ENCODE results near the gene ZHX3. TPM values are rescaled to one million over a fixed set of nuclear protein-coding genes. Genes with fewer than 3 reads are reported as not detected.

Gene ZHX3
- total and polyA plus RNA-seq, 3 experiments from 2014 or later, result 12.1 to 15.3 (median 12.7) TPM

GRCh38 chr20:41260734-41261220, 56.8 kb downstream of the ZHX3 start:
- H3K36me3 Mint-ChIP-seq, result no peaks in the 10 kb centered on the region
- H3K27me3 Mint-ChIP-seq, result no peaks in the 10 kb centered on the region
- no peak overlapping the region for H3K27ac Mint-ChIP-seq
- H3K4me1 Mint-ChIP-seq, result no peaks in the 10 kb centered on the region
- POLR2A ChIA-PET, result no interaction called here
- CTCF ChIA-PET, result no interaction called here
- Histone ChIP-seq H3K27me3 (ENCODE audit: insufficient read depth, low read length, poor library complexity, severe bottlenecking) (no peaks in the 10 kb centered on the region), H3K4me1 (ENCODE audit: insufficient read depth, low read length) (no peaks in the 10 kb centered on the region), H3K9me3 (ENCODE audit: low read length) (no peaks in the 10 kb centered on the region), H3K4me3 (ENCODE audit: low read length) (no peak overlapping the region), H3K36me3 (ENCODE audit: insufficient read depth, low read length) (no peaks in the 10 kb centered on the region), H3K27ac (ENCODE audit: low read depth, low read length) (no peak overlapping the region)
- no peaks in the 10 kb centered on the region for H3K9me3 Mint-ChIP-seq
- H3K4me3 Mint-ChIP-seq, result no peak overlapping the region
- no peak for DNase-seq

DNA sequence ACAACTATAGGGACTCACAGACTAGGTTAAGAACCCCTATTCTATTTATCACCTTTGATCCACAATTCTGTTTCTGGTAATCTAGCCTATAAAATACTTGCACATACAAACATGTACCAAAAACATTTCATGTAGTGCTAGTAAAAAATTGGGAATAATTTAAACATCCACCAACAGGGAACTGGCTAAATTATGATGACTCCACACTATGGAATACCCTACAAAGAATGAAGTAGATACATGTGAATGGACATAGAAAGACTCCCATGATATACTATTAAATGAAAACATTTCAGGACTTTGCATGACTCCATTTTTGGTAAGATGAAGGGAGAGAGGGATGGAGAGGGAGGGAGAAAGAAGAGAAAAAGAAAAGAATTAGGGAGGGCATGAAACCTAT, 58.2 kb downstream of the ZHX3 start:
- Histone ChIP-seq H3K27ac (ENCODE audit: low read depth, low read length) (no peak overlapping the region), H3K4me3 (ENCODE audit: low read length) (no peak overlapping the region), H3K4me1 (ENCODE audit: insufficient read depth, low read length) (no peaks in the 10 kb centered on the region), H3K36me3 (ENCODE audit: insufficient read depth, low read length) (no peaks in the 10 kb centered on the region), H3K27me3 (ENCODE audit: insufficient read depth, low read length, poor library complexity, severe bottlenecking) (no peaks in the 10 kb centered on the region), H3K9me3 (ENCODE audit: low read length) (no peaks in the 10 kb centered on the region)
- Mint-ChIP-seq H3K27ac (no peak overlapping the region), H3K4me3 (no peak overlapping the region), H3K27me3 (no peaks in the 10 kb centered on the region), H3K4me1 (no peaks in the 10 kb centered on the region), H3K36me3 (no peaks in the 10 kb centered on the region), H3K9me3 (no peaks in the 10 kb centered on the region)
- POLR2A ChIA-PET, result no interaction called here
- no peak for DNase-seq
- CTCF ChIA-PET, result no interaction called here

GRCh38 chr20:41258474-41258873, 59.1 kb downstream of the ZHX3 start:
- no peak for DNase-seq
- Histone ChIP-seq H3K27me3 (ENCODE audit: insufficient read depth, low read length, poor library complexity, severe bottlenecking) (no peaks in the 10 kb centered on the region), H3K4me1 (ENCODE audit: insufficient read depth, low read length) (no peaks in the 10 kb centered on the region), H3K27ac (ENCODE audit: low read depth, low read length) (no peak overlapping the region), H3K4me3 (ENCODE audit: low read length) (no peak overlapping the region), H3K36me3 (ENCODE audit: insufficient read depth, low read length) (no peaks in the 10 kb centered on the region), H3K9me3 (ENCODE audit: low read length) (no peaks in the 10 kb centered on the region)
- H3K36me3 Mint-ChIP-seq, result no peaks in the 10 kb centered on the region
- H3K27ac Mint-ChIP-seq, result no peak overlapping the region
- ChIA-PET POLR2A (no interaction called here), CTCF (interaction anchor here (1.4 kb wide), 1 partner anchor 16 kb away, joined by 3 read pairs; no protein-coding TSS in a partner anchor)
- no peak overlapping the region for H3K4me3 Mint-ChIP-seq
- H3K9me3 Mint-ChIP-seq, result no peaks in the 10 kb centered on the region
- no peaks in the 10 kb centered on the region for H3K27me3 Mint-ChIP-seq
- H3K4me1 Mint-ChIP-seq, result no peaks in the 10 kb centered on the region

DNA sequence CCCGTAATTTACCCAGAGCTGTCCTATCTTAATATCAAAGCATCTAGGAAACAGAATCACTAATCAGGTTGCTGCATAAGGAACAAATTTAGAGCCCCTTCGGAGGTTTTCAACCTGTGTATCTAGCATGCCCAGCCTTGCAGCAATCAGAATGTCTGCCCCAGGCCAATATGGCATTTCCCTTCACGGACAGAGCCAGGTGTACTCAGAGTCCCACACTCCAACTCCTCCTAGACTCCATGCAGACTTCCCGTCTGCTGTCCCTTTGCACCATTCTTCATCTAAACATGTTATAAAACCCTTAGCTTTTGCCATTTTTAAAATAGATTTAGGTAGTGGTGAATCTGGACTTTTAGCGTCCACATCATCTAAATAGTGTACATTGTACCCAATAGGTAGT, 61.0 kb downstream of the ZHX3 start:
- Mint-ChIP-seq H3K4me3 (no peak overlapping the region), H3K36me3 (no peaks in the 10 kb centered on the region), H3K27ac (no peak overlapping the region), H3K9me3 (no peaks in the 10 kb centered on the region), H3K27me3 (no peaks in the 10 kb centered on the region), H3K4me1 (no peaks in the 10 kb centered on the region)
- Histone ChIP-seq H3K36me3 (ENCODE audit: insufficient read depth, low read length) (no peaks in the 10 kb centered on the region), H3K4me3 (ENCODE audit: low read length) (no peak overlapping the region), H3K4me1 (ENCODE audit: insufficient read depth, low read length) (no peaks in the 10 kb centered on the region), H3K27me3 (ENCODE audit: insufficient read depth, low read length, poor library complexity, severe bottlenecking) (no peaks in the 10 kb centered on the region), H3K9me3 (ENCODE audit: low read length) (no peaks in the 10 kb centered on the region), H3K27ac (ENCODE audit: low read depth, low read length) (no peak overlapping the region)
- ChIA-PET CTCF (no interaction called here), POLR2A (no interaction called here)
- DNase-seq, result no peak

DNA sequence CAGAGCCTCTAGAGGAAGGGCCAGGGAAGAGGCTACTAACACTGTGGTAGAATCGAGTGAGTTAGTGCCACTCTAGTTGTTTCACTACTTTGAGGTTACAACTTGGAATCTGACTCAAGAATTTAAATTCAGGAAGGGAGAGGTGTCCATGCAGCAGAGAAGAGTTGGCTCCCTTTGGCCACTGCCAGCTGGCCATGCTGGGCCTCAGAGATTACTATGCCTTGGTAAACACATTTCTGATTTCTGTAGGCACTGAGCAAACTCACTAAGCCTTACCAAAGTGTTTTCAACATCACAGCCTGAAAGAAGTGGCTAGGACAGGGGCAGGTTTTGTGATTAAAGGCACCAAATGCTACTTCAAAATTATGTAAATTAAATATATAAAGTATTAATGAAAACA, 61.9 kb downstream of the ZHX3 start:
- H3K27ac ChIP-seq (ENCODE audit: low read depth, low read length), result no peak overlapping the region
- no peak overlapping the region for H3K4me3 ChIP-seq (ENCODE audit: low read length)
- H3K27me3 ChIP-seq (ENCODE audit: insufficient read depth, low read length, poor library complexity, severe bottlenecking), result no peaks in the 10 kb centered on the region
- H3K9me3 ChIP-seq (ENCODE audit: low read length), result no peaks in the 10 kb centered on the region
- no peak overlapping the region for H3K27ac Mint-ChIP-seq
- H3K27me3 Mint-ChIP-seq, result no peaks in the 10 kb centered on the region
- H3K4me1 Mint-ChIP-seq, result no peaks in the 10 kb centered on the region
- H3K9me3 Mint-ChIP-seq, result no peaks in the 10 kb centered on the region
- H3K36me3 ChIP-seq (ENCODE audit: insufficient read depth, low read length), result no peaks in the 10 kb centered on the region
- ChIA-PET CTCF (no interaction called here), POLR2A (no interaction called here)
- H3K4me3 Mint-ChIP-seq, result no peak overlapping the region
- no peaks in the 10 kb centered on the region for H3K4me1 ChIP-seq (ENCODE audit: insufficient read depth, low read length)
- DNase-seq, result no peak
- no peaks in the 10 kb centered on the region for H3K36me3 Mint-ChIP-seq

DNA sequence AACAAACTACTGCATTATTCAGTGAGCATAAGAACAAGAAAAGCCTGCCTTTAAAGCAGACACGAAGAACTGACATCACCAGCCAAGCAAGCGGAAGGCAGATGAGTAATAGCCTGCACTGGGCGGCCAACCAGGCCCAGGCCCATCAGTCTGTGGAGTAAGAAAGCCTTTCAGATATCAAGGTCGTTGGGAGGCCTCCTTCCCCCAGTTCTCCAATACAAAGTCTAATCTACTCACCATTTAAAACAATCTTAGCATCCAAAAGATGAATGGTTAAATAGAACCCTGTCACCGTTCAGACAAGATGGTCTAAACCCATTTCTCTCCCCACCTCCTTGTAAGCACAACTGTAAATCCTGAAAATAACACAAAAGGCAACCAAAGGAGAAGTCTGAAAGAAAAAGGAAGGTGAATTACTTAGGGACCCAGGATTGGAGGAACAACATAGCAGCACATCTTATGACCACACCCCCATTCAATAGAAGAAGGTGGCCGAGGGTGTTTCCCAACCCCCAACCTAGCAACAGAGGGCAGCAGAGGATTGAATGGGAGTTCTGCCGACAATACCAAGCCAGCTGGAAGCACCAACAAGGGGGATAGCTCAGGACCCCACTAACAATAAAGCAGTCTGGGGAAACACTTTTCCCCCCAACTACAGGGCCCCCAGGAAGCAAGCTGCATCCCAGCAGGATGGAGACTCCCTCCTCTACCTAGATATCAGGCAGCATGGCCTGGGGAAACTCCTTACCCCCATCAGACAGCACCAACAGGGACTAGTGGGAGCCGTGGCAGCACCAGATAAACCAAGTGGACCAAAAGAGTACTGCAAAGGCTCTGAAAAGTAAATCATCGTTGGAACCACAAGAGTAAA, 67.9 kb downstream of the ZHX3 start:
- CTCF ChIA-PET, result no interaction called here

GRCh38 chr20:41248368-41249024, 69.0 kb downstream of the ZHX3 start:
- H3K4me3 ChIP-seq (ENCODE audit: low read length), result no peak overlapping the region
- no peaks in the 10 kb centered on the region for H3K36me3 Mint-ChIP-seq
- ChIA-PET CTCF (no interaction called here), POLR2A (no interaction called here)
- H3K27me3 ChIP-seq (ENCODE audit: insufficient read depth, low read length, poor library complexity, severe bottlenecking), result no peaks in the 10 kb centered on the region
- no peaks in the 10 kb centered on the region for H3K4me1 Mint-ChIP-seq
- no peaks in the 10 kb centered on the region for H3K9me3 Mint-ChIP-seq
- no peaks in the 10 kb centered on the region for H3K27me3 Mint-ChIP-seq
- no peak for DNase-seq
- no peaks in the 10 kb centered on the region for H3K9me3 ChIP-seq (ENCODE audit: low read length)
- H3K36me3 ChIP-seq (ENCODE audit: insufficient read depth, low read length), result no peaks in the 10 kb centered on the region
- no peak overlapping the region for H3K27ac ChIP-seq (ENCODE audit: low read depth, low read length)
- H3K27ac Mint-ChIP-seq, result no peak overlapping the region
- no peak overlapping the region for H3K4me3 Mint-ChIP-seq
- H3K4me1 ChIP-seq (ENCODE audit: insufficient read depth, low read length), result no peaks in the 10 kb centered on the region

More for the DNA sequence above, 67.9 kb downstream of the ZHX3 start:
- Histone ChIP-seq H3K27me3 (ENCODE audit: insufficient read depth, low read length, poor library complexity, severe bottlenecking) (no peaks in the 10 kb centered on the region), H3K36me3 (ENCODE audit: insufficient read depth, low read length) (no peaks in the 10 kb centered on the region), H3K4me3 (ENCODE audit: low read length) (no peak overlapping the region), H3K27ac (ENCODE audit: low read depth, low read length) (no peak overlapping the region), H3K9me3 (ENCODE audit: low read length) (no peaks in the 10 kb centered on the region), H3K4me1 (ENCODE audit: insufficient read depth, low read length) (no peaks in the 10 kb centered on the region)
- Mint-ChIP-seq H3K4me1 (no peaks in the 10 kb centered on the region), H3K36me3 (no peaks in the 10 kb centered on the region), H3K27ac (no peak overlapping the region), H3K4me3 (no peak overlapping the region), H3K27me3 (no peaks in the 10 kb centered on the region), H3K9me3 (no peaks in the 10 kb centered on the region)
- no peak for DNase-seq
- POLR2A ChIA-PET, result no interaction called here

DNA sequence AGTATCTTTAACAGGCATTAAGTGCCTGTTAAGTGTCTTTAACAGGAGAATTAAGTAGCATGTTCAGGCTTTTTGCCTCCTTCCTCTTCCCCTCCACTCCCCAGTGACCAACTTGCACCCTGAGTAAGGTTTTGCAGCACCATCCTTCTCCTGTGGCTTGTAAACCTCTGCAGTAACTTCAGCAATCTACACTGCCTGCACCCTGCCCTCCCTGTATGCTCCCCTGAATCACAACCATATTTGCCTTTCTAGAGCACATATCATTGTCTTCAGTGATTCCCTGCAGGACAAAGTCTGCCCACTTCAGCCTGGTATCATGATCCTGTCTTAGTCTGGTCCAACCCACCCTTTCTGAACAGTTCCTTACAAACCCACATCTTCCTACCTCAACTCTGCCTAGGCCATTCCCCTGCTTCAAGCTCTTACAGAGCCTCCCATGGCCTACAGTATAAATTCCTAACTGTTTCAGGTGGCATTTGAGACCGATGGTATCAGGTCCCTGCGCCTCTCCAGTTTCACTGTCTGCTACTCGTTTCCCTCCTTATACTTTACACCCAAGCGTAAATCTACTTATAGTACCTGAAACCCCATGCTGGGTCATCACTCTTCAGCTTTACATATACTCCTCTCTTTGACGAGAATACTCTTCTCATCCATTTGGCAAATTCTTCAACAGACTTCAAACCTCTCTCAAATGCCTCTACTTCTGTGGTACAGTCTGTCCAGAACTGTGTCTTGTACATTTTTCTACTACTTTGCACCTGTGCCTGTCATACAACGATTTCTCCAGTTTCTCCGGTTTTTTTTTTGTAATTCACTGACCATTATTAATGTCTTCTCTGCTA, 69.8 kb downstream of the ZHX3 start:
- Histone ChIP-seq H3K27ac (ENCODE audit: low read depth, low read length) (no peak overlapping the region), H3K4me3 (ENCODE audit: low read length) (no peak overlapping the region), H3K36me3 (ENCODE audit: insufficient read depth, low read length) (no peaks in the 10 kb centered on the region), H3K27me3 (ENCODE audit: insufficient read depth, low read length, poor library complexity, severe bottlenecking) (no peaks in the 10 kb centered on the region), H3K4me1 (ENCODE audit: insufficient read depth, low read length) (peaks cover 4% of the 10 kb centered on the region), H3K9me3 (ENCODE audit: low read length) (no peaks in the 10 kb centered on the region)
- ChIA-PET CTCF (no interaction called here), POLR2A (no interaction called here)
- Mint-ChIP-seq H3K27ac (peak overlapping the region in 1 of 8 donors; percentile 14), H3K27me3 (no peaks in the 10 kb centered on the region), H3K4me3 (no peak overlapping the region), H3K9me3 (no peaks in the 10 kb centered on the region), H3K4me1 (peaks cover 2 to 6% (median 4%) of the 10 kb centered on the region in 3 donors), H3K36me3 (no peaks in the 10 kb centered on the region)
- no peak for DNase-seq

Data from CD8-positive, alpha-beta memory T cell (primary cell).